ENCODE results near the gene ID3.

DNA sequence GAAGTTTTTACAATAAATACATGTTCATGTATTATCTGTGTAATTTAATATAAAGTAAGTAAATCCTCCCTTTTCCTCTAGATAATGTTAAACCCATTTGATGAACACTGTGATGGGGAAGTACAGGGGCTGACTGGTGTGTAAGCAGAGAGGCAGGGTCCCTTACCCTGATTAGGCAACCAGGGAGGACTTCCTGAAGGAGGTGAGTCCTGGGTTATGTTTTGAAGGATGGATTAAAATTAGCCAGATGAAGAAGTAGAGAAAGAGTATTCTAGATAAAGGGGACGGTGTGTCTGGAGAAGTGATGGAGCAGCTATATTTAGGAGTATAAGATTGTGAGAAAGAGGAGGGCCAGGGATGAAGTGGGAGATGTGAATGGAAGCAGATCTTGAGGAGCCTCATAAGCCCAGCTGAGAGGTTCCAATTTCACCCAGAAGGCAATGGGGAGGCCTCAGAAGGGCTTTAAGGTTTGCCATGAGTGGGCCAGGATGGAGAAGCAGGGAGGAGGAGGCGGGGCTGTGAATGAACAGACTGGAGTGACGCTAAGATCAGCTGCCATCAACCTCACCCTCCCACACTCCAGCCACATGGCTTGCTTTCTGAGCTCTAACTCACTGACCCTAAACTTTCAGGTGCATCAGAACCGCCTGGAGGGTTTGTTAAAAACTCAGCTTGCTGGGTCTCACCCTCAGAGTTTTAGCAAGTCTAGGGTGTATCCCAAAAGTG, 30.9 kb upstream of the ID3 start:
- TF ChIP-seq ZNF274 (IDR thresholded peaks at IDR 0.05; ENCODE audit: low read depth, low read length) (no peak), YY1 (IDR thresholded peaks at IDR 0.05; ENCODE audit: insufficient read depth, insufficient read length) (no peak), SUZ12 (IDR thresholded peaks at IDR 0.05; ENCODE audit: extremely low read depth, insufficient read depth, insufficient read length) (no peak)
